ENCODE results near the gene CWC22.
A peak's percentile ranks its signal among the peaks of the same experiment; 100 is the strongest.
"Not testable (repeated sequence)": the region's sequence is repeated elsewhere in the genome, so short reads cannot be mapped to it uniquely, and the experiment has no call there.

Gene CWC22

DNA sequence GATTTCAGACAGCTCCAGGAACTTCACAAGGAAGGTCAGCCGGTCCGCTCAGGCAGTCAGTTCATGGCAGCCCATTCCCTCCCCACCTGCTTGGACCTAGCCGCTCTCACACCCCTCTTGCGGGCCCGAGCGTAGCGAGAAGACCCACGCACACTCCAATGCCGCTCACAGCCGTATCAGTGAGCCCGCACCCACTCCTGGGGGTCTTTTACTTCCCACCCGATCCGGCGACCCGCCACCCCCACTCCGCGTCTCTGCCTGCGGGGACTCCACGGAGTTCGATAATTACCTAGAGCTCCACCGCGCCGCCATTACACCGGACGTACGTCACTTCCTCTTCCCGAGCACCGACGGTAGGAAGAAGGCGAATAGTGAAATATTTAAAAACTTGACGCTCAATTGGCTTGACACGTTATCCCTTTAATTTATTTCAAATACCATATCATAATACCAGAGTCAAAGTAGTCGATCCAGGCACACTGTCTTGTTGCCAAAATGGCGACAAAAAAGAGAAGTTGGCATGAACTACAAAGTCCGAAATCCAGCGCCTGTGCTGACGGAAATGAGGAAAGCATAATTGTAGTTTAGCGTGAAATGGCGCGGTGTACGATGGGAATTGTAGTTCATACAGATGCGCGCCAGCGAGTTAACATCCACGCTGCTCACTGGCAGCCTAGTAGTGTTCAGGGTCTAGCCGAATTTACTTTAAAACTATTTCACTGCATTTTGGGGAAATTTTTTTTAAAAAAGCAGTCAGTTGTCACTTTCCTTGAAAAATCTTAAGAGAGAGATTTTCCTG lies at the start of gene CWC22:
TSS of gene CWC22 (minus strand) at position 517 of the 799 bp plus-strand sequence. CDS start 13,956 bp downstream, outside the sequence.
- DNase-seq: peak; percentile 94

GRCh38 chr2:180056367-180057118 lies 49.4 kb upstream of the CWC22 start:
- no peak for DNase-seq

DNA sequence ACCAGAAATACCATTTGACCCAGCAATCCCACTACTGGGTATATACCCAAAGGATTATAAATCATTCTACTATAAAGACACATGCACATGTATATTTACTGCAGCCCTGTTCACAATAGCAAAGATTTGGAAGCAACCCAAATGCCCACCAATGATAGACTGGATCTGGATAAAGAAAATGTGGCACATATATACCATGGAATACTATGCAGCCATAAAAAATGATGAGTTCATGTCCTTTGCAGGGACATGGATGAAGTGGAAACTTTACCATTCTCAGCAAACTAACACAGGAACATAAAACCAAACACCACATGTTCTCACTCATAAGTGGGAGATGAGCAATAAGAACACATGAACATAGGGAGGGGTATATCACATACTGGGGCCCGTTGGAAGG lies 47.5 kb upstream of the CWC22 start:
- not testable (repeated sequence) for DNase-seq

GRCh38 chr2:180050246-180050645 lies 43.1 kb upstream of the CWC22 start:
- no peak for DNase-seq

GRCh38 chr2:180048251-180048650 lies 41.2 kb upstream of the CWC22 start:
- DNase-seq: no peak

- no peak for DNase-seq
These were observed 39.7 kb upstream of the CWC22 start for GRCh38 chr2:180046776-180047175.

GRCh38 chr2:180046202-180046601 lies 39.1 kb upstream of the CWC22 start:
- no peak for DNase-seq

DNA sequence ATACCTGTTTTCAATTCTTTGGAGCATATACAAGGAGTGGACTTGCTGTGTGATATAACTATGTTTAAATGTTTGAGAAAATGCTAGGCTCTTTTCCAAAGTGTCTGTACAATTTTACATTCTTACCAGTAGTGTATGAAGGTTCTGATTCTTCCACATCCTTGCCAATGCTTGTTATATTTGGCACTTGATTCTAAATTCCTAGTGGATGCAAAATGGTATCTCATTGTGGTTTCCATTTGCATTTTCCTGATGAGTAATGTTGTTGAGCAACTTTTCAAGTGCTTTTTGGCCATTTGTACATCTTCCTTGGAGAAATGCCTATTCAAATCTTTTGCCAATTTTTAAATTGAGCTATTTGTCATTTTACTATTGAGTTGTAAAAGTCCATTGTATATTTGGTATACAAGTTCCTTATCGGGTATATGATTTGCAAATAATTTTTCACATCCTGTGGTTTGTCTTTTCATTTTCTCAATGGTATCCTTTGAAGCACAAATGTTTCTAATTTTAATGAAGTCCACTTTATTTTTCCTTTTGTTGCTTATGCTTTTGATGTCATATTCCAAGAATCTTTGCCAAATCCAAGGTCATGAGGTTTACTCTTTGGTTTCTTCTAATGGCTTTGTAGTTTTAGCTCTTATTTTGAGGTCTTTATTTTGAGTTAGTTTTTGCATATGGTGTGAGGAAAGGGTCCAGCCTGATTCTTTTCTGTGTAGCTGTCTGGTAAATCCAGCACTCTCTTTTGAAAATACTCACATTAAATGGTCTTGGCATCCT lies 33.2 kb upstream of the CWC22 start:
- no peak for DNase-seq

- no peak for DNase-seq
These were observed 31.9 kb upstream of the CWC22 start for GRCh38 chr2:180038997-180039396.

DNA sequence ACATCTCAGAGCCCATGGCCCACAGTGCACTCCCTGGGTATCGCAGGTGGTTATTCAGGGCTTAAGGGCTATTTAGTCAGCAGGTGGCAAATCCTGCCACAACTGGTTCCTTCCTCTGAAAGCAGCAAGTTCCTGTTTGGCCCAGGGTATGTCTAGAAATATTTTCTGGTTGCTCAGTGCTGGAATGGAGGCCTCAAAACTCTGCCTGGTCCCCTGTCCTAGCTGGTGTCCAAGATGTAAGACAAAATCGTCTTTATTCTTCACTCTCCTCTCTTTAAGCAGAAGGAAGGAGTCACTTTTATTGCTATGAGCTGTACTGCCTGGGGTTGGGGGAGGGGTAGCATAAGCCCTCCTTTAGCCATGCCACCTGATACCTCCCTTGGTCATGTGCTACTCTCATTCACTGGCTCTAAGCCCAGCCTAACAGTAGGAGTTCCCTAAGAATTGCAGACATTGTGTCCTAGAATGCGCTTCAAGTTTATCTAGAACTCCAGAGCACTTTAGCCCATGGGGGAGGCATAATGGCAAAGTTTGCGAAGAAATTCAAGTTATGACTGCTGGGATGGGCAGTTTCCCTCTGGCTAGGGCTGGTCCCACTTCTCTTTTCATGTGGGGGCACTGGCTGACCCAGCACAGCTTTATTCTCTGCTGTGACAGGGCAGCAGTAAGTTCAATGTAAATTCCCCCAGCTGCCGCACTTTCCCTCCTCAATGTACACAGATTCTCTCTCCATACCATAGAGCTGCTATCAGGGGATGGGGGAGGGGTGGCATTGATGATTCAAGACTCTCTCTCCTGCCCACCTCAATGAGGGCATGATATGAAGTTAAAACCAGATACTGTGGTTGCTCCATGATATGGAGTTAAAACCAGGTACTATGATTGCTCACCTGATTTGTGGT lies 27.1 kb upstream of the CWC22 start:
- DNase-seq: peak; percentile 25

- DNase-seq: no peak
These were observed 22.5 kb upstream of the CWC22 start for GRCh38 chr2:180029575-180029974.

DNA sequence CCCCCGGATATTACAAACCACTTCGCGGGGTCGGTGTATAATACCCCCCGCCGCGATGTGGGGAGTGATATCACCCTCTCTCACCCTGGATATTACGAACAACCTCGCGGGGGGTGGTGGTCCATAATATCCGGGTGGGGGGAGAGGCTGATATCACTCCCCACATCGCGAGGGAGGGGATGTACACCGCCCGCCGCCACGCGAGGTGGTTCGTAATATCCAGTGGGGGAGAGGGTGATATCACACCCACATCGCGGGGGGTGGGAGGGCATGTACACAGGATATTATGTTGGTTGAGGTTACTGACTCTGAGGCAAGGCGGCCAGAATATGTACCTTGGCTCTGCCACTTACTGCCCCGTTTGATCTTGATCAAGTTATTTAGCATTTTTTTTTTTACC lies 14.8 kb upstream of the CWC22 start:
- DNase-seq: no peak

GRCh38 chr2:180017784-180018183 lies 10.7 kb upstream of the CWC22 start:
- no peak for DNase-seq

DNA sequence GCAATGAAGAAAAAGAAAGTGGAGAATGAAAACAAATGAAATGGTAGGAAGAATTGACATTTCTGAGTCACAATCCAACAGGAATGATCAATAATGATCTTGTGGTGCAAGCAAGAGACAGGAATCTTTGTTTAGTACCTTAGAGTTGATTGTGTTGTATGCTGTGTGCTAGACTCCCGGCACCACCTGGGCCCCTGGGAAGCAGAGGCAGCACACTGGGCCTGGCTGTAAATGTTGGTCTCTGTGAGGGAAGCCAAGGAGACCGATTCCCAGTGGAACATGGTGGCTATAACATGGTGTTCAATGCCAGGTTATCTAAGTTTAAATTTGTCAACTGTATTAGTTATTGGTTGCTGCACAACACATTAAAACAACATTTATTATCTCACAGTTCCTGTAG lies 9.8 kb upstream of the CWC22 start:
- no peak for DNase-seq

DNA sequence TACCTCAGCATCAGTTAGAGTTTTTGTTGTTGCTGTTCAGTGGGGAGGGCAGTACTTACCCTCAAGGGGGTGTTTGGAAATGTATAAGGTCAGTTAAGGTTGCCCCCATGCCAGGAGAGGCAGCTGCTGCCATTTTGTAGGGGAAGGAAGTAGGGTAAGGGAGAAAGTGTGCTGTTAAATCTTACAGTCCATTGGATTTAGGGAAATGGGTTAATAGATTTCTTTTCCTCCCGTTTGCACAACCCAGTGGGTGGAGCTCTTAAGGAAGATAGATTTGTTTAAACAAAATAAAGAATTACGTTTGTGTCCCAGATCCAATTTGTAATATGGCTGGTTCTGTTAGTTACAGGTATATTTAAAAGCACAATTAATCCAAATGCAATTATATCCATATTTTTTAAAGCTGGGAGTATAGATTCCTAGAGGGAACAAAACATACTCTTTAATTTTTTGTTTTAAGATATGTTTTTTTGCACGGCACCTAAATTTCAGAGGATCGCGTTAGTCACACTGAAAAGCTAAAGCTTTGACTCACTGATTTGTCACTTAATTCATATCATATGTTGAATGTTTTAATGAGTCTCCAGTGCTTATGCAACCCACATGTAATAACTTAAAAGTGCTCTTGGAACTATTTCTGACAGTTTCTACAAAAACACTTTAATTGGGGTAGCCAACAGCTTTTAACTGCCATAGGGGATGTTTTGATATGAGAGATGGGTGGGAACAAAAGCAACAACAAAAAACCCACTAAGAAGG lies 9.0 kb upstream of the CWC22 start:
- no peak for DNase-seq

GRCh38 chr2:180012523-180012922 lies 5.4 kb upstream of the CWC22 start:
- DNase-seq: no peak

DNA sequence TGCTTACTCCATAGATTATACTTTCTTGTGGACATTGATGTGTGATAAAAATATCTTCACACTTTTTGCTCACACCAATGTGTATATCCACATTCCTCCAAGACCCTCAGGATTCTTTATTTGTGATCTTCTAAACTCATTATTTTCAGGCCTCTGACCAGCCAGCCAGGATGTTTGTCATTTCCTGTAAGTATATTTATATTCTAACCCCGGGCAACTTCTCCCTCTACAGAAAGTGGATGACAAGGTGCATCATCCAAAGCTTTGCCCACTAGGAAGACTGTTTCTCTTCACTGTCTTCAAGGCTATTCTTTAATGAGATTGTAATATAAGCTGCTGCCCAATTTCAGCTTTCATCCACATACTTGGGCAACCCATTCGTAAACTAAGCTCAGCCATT lies 3.6 kb upstream of the CWC22 start:
- DNase-seq: no peak

- no peak for DNase-seq
These were observed 866 bp downstream of the CWC22 start for GRCh38 chr2:180006231-180006630.

DNA sequence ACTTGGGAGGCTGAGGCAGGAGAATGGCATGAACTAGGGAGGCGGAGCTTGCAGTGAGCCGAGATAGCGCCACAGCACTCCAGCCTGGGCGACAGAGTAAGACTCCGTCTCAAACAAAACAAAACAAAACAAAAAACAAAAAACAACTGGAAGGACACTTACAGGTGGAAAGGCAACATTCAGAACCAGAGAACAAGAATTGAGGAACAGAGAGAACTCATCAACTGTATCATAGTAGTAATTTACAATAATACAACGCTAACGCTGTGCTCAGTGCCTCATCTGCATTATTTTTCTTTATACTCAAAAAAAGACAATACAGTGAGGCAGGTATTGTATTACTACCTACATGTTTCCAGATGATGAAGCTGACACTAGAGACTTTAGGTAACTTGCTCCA lies 1.6 kb downstream of the CWC22 start:
- not testable (repeated sequence) for DNase-seq

GRCh38 chr2:180004731-180005130 lies 2.4 kb downstream of the CWC22 start:
- DNase-seq: no peak

DNA sequence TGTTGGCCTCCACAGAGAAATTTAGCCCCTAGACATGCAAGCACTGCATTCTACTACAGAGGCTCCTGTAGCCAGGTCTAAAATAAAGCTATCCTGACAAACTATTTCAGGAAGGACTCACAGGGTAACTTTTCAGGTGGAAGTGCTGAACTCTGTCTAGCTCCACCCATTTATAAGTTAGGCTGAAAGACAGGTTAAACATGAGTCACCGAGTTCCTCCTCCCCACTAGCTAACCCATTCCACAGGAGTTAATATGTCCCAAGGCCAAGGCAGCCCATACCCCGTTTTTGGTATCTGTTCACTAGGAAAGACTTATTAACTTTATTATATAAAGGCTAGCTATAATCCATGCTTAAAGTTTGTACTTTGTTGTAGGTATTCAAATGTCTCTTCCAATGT lies 3.5 kb downstream of the CWC22 start:
- no peak for DNase-seq

- no peak for DNase-seq
These were observed 4.0 kb downstream of the CWC22 start for GRCh38 chr2:180003073-180003472.

Measured in femur (tissue), 1 donor.